GM12864 (cell line): Measurements from ENCODE around the gene ERVFRD-1.

Source experiments
- DNase-seq: peaks from one replicate; pipeline ENCODE4 v3.0.0-alpha.2; 2011; ENCODE audit warnings: low read depth
- H3K4me3 ChIP-seq: 2 replicates; pipeline ENCODE4 v1.5.1; 2011; ENCODE audit warnings: mild to moderate bottlenecking, low read depth, low read length, control low read depth
- CTCF ChIP-seq: IDR thresholded peaks from 2 replicates; pipeline ENCODE4 v1.5.1; 2011; ENCODE audit warnings: low read depth, mild to moderate bottlenecking, moderate library complexity, low read length, control low read depth, inconsistent platforms; ENCODE audit errors: missing control alignments

ERVFRD-1 gene, protein sequence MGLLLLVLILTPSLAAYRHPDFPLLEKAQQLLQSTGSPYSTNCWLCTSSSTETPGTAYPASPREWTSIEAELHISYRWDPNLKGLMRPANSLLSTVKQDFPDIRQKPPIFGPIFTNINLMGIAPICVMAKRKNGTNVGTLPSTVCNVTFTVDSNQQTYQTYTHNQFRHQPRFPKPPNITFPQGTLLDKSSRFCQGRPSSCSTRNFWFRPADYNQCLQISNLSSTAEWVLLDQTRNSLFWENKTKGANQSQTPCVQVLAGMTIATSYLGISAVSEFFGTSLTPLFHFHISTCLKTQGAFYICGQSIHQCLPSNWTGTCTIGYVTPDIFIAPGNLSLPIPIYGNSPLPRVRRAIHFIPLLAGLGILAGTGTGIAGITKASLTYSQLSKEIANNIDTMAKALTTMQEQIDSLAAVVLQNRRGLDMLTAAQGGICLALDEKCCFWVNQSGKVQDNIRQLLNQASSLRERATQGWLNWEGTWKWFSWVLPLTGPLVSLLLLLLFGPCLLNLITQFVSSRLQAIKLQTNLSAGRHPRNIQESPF

GRCh38 chr6:11110921-11111768, at the start of gene ERVFRD-1:
Gene ERVFRD-1, minus strand, starts transcription at chr6:11111725. Its CDS starts 6,415 bp downstream, at chr6:11105310.
- no peak within 1 kb of the TSS for H3K4me3 ChIP-seq
- DNase-seq = no peak
- no peak for TF ChIP-seq CTCF

DNA sequence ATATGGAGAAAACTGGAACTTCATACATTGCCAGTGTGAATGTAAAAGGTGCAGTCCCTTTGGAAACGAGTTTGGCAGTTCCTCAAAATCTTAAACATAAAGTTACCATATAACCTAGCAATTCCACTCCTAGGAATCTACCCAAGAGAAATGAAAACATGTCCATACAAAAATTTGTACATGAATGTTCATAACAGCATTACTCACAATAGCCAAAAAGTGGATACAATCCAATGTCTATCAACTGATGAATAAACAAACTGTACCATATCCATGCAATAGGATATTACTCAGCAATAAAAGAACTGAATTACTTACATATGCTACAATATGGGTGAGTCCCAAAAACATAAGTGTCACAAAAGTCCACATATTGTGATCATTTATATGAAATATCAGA, 48.7 kb upstream of the ERVFRD-1 start:
- DNase-seq = no peak
- H3K4me3 ChIP-seq = no peak overlapping the region
- TF ChIP-seq CTCF = no peak

- TF ChIP-seq CTCF = no peak
- no peak for DNase-seq
- no peak overlapping the region for H3K4me3 ChIP-seq
Measured at GRCh38 chr6:11155589-11155988, 44.1 kb upstream of the ERVFRD-1 start.

GRCh38 chr6:11153447-11153846, 41.9 kb upstream of the ERVFRD-1 start:
- no peak overlapping the region for H3K4me3 ChIP-seq
- no peak for TF ChIP-seq CTCF
- DNase-seq = no peak

- H3K4me3 ChIP-seq = no peak overlapping the region
- no peak for TF ChIP-seq CTCF
- no peak for DNase-seq
Measured at GRCh38 chr6:11152581-11152980, 41.1 kb upstream of the ERVFRD-1 start.

- no peak for TF ChIP-seq CTCF
- no peak overlapping the region for H3K4me3 ChIP-seq
- DNase-seq = no peak
Measured at GRCh38 chr6:11151488-11151887, 40.0 kb upstream of the ERVFRD-1 start.
